HG02571 (cell line): Measurements from ENCODE around the gene MAGEC1.
"Not testable (repeated sequence)": the region's sequence is repeated elsewhere in the genome, so short reads cannot be mapped to it uniquely, and the experiment has no call there.

Experiments
- ATAC-seq: cut with Tn5 transposase; IDR thresholded peaks from one replicate; pipeline ENCODE4 v1.9.1; 2021; ENCODE audit warnings: mild to moderate bottlenecking, moderate library complexity; ENCODE audit not compliant: unreplicated experiment

The MAGEC1 gene, protein sequence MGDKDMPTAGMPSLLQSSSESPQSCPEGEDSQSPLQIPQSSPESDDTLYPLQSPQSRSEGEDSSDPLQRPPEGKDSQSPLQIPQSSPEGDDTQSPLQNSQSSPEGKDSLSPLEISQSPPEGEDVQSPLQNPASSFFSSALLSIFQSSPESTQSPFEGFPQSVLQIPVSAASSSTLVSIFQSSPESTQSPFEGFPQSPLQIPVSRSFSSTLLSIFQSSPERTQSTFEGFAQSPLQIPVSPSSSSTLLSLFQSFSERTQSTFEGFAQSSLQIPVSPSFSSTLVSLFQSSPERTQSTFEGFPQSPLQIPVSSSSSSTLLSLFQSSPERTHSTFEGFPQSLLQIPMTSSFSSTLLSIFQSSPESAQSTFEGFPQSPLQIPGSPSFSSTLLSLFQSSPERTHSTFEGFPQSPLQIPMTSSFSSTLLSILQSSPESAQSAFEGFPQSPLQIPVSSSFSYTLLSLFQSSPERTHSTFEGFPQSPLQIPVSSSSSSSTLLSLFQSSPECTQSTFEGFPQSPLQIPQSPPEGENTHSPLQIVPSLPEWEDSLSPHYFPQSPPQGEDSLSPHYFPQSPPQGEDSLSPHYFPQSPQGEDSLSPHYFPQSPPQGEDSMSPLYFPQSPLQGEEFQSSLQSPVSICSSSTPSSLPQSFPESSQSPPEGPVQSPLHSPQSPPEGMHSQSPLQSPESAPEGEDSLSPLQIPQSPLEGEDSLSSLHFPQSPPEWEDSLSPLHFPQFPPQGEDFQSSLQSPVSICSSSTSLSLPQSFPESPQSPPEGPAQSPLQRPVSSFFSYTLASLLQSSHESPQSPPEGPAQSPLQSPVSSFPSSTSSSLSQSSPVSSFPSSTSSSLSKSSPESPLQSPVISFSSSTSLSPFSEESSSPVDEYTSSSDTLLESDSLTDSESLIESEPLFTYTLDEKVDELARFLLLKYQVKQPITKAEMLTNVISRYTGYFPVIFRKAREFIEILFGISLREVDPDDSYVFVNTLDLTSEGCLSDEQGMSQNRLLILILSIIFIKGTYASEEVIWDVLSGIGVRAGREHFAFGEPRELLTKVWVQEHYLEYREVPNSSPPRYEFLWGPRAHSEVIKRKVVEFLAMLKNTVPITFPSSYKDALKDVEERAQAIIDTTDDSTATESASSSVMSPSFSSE

DNA sequence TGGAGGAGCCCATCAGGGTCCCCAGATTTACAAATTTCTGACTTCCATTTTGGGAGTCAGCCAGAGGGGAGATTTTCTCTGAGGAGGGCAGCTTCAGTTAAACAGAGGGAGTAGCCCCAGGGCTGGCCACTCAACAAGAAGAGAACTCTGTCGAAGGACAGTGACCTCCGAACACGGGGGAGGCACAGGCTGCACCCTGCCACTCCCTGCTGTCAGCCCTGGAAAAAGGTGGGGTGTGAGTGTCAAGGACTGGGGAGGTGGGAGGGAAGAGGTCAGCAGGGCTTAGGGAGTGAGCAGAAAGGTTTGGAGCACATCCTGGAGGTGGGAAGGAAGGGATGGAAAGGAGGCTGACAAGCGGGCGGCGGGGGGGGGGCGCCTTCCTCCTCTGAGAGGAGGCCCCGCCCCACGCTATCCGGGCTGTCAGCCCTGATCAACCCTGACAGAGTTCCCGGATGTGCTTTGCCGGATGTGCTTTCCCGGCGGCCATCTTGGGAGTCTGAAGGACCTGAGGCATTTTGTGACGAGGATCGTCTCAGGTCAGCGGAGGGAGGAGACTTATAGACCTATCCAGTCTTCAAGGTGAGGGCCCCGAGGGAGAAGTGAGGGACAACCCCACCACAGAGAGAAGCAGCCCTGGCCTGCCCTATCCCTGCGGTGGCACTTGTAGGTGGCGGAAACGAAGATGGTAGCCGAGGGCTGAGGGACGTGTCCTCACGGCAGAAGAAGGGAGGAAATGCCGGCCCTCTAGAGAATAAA, at the start of gene MAGEC1:
TSS of gene MAGEC1 (plus strand) at position 495 of the 756 bp plus-strand sequence. CDS start 1,179 bp downstream, outside the sequence.
- ATAC-seq, result no peak

DNA sequence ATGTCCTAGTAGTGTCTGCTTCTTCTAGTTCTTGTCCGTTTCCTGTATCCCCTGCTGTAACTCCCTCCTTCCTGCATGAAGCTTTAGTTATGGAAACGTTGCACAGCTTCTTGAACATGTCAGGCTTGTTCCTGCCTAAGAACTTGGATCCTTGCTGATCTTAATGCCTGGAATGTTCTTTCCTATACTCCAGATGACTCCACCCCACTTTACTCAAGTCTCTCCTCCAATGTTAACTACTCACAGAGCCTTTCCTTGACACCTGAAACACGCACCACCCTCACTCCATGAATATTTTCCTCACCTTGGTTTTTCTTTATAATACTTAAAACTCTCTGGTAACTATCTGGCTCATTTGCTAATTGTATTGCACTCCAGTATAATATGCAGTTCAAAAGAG, 46.2 kb upstream of the MAGEC1 start:
- no peak for ATAC-seq

DNA sequence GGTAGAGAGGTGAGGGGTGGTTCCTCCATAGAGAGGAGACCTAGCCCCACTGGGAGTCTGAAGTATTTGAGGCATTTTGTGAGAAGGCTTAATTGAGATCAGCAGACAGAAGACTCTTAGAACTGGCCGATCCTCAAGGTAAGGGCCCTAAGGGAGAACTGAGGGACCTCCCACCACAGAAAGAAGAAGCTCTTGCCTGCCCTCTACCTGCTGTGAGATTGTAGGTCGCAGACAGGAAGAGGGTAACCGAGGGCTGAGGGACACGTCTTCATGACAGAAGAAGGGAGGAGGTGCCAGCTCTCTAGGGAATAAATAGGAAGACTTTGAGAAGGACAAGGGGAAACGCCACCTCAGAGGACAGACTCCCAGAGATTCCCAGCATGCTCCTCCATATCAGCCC, 24.1 kb upstream of the MAGEC1 start:
- no peak for ATAC-seq

DNA sequence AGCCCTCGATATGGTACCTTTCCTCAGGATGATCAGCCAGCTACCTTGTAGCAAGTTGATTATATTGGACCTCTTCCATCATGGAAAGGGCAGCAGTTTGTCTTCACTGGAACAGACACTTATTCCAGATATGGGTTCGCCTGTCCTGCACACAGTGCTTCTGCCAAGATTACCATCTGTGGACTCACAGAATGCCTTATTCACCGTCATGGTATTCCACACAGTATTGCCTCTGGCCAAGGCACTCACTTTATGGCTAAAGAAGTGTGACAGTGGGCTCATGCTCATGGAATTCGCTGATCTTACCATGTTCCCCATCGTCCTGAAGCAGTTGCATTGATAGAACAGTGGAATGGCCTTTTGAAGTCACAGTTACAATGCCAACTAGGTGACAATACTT, 14.9 kb upstream of the MAGEC1 start:
- ATAC-seq, result not testable (repeated sequence)

DNA sequence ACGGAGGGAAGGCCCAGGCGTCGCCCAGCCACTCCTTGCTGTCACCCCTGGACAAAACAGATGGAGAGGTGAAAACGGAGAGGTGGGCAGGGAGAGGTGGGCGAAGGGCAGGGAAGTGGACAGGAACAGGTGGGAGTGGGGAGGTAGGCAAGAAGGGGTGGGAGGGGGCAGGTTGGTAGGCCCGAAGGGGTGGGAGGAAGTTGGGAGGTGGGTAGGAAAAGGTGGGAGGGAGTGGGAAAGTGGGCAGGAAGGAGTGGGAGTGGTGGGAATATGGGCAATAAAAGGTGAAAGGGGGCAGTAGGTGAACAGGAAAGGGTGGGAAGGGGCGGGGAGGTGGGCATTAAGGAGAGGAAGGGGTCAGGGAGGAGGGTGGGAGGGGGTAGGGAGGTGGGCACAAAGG, 9.0 kb upstream of the MAGEC1 start:
- no peak for ATAC-seq

DNA sequence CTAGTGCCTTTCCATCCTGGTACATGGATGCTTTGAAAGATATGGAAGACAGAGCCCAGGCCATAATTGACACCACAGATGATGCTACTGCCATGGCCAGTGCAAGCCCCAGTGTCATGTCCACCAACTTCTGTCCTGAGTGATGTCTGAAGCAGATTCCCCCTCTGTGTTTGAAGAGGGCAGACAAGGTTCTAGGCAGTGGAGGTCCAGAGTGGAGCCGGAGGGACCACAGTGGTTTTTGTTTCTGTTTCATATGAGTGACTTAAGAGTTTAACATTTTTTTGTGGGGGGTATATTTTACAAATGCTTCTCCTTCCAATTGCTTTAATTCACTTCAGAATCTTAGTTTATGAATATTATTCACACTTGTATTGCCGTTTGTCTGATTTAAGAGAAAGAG, 6.0 kb upstream of the MAGEC1 start:
- ATAC-seq, result no peak

DNA sequence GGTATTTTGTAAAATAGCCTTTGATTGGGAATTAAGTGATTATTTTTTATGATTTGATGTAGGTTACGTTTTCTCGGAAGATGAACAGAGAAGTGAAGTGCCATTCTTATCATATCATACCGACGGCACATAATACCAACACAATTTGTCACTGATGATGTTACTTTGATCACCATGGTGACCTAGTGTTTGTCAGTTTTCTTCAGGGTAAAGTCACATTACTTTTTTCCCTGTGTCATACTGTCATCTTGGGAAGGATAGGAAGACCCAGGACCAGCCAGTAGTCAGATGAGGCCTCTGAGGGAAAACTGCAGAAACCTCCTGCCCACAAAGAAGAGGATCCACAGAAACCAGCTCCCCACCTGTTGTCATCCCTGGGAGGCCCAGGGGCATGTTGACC, 1.3 kb upstream of the MAGEC1 start:
- no peak for ATAC-seq

DNA sequence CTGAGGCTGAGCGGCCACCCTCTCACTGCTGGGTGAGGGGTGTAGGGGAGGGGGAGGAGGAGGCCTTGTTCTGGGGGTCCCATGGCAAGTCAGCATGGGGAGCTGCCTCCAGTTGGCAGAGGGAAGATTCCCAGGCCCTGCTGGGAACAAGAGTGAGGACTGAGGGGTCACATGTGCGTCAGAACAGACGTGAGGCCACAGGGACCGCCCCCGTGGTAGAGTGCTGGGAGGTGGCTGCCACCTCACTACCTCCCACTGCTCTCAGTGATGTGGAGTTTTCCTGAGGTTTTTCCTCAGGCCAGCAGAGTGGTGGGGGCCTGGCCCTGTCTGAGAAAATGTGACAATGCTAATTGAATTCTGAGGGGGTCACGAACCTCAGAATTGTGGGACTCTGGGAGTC, 568 bp downstream of the MAGEC1 start:
- ATAC-seq, result no peak

DNA sequence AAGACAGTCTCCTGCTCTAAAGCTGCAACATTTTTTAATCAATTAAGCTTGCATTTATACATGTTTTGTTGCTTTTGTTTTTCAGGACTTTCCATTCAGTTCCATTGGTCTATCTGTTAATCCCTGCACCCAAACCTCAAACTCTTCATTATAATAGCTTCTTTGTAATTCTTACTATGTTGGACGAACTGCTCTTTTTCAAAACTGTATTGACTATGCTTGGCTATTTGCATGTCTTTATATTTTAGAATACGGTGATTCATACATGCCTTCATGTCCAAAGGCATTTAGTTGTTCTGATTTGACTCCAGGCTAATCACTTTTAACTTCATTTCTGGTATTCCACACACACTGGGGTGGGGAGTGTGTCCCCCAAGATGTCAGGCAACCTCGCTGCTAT, 14.1 kb downstream of the MAGEC1 start:
- no peak for ATAC-seq

DNA sequence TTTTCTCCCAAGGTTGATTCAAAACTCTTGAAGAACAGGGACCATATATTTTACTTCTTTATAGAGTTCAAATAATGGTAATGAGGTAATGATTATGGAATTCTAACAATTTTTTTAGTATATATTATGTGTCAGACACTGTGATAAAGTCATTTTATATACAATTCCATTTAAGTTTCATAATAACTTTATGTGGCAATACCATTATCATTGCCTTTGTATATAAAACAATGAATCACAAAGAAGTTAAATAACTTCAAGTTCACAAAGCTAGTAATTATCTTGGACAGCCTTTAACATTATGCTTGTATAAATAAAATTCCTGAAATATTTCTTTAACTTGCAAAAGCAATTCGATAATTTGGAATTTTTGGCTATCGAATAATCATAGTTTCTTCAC, 20.6 kb downstream of the MAGEC1 start:
- no peak for ATAC-seq

DNA sequence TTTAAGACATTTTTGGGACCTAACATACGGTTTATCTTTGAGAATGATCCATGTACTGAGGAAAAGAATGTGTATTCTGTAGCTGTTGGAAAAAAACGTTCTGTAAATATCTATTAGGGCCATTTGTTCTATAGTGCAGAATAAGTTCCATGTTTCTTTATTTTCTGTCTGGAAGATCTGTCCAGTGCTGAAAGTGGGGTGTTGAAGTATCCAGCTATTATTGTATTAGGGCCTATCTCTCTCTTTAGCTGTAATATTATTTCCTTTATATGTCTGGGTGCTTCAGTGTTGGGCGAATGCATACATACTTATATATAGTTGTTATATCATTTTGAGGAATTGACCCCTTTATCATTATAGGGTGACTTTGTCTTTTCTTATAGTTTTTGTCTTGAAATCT, 24.7 kb downstream of the MAGEC1 start:
- ATAC-seq, result no peak

DNA sequence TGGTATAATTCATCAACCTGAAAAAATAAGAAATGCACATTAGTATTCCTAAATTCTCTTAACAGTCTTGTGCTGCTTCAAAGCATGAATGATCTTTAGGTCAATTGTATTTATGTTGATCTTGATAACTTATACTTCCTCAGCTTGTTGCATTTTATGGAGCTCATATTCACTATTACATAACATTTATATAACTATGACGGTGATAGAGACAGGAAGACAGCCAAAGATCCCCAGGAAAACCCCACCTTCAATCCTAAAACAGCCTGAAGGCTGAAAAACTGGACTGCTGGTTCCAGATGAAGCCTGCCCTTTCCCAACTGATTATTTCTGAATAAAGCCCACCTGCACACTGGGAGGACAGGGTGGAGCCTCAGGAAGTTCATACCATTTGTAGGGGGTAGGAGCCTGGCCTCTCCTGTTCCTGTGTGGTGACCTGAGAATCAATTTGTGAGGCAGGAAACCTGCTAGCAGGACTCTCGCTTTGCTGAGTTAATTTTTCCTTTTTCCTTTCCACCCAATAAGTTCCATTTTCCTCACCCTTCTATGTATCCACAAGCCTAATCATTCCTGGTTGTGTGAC, 30.5 kb downstream of the MAGEC1 start:
- ATAC-seq, result no peak

DNA sequence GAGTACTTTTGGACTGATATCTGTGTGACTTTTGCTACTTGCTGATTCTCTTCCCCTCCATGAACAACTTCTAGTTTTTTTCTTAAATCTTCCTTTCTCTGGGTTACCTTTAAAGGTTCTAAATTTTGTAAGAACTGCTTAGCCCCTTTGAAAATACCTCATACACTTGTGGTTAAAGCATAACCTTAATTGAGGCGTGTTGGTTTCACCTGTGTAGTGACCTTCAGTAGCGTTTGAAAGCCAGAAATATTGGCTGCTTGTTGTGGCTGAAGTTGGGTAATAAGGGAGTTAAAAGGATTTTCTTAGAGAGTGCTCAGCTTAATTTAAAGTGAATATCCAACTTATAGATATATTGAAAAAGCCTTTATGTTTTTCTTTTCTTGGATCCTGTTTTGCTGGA, 32.0 kb downstream of the MAGEC1 start:
- ATAC-seq, result no peak

DNA sequence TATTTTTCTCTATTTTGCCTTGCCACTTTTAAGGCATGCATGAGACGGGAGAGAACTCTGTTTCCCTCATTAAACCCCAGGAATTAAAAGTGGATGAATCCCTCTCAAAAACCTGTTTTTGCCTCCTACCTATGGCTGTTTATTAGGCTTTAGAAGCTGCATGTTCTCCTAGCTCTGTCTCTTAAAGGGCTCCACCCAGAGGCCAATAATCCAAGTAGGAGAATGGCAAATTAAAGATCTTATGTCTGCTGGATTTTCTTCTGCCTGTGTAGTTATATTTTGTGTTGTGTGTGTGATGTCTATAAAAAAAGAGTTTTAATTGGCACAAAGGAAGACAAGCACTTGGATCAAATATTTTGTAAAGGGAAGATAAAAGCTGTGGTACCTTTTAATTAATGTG, 32.4 kb downstream of the MAGEC1 start:
- ATAC-seq, result no peak

DNA sequence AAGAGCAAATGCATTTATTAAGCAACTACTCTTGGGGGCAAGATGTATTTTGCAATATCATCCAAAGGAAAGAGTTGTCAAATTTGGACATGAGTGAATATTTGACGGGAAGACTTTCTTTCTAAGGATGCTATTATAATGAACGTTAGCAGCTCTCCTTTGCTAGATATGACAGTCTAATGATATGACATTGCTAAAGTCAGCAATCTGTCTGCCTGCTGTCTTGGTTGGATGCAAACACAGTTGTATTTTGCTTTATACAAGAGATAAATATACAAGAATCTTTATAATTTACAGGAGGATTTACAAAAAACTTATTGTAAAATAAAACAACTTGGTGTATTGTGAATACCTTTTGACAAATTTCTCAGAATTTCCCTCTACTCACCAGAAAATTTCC, 37.5 kb downstream of the MAGEC1 start:
- no peak for ATAC-seq

DNA sequence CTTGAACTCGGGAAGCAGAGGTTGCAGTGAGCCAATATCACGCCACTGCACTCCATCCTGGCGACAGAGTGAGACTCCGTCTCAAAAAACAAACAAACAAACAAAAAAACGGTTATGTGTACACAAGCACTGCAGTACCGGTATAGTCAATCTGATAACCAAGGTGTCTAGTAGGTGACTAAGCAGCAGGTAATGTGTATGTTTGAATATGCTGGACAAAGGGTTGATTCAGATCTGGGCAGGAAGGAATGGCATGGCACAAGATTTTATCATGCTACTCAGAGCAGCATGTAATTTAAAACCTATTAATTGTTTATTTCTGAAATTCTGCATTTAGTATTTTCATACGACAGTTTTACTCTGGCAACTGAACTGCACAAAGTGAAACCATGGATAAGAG, 41.7 kb downstream of the MAGEC1 start:
- no peak for ATAC-seq

DNA sequence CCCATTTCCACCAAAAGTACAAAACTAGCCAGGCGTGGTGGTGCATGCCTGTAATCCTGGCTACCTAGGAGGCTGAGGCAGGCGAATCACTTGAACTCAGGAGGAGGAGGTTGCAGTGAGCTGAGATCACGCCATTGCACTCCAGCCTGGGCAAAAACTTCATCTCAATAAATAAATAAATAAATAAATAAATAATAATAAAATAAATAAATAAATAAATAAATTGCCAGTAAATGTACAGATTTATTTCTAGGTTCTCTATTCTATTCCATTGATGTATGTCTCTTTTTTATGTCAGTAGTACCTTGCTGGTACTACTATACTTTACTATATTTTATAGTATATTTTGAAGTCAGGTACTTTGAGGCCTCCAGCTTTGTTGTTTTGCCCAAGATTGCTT, 43.7 kb downstream of the MAGEC1 start:
- no peak for ATAC-seq

DNA sequence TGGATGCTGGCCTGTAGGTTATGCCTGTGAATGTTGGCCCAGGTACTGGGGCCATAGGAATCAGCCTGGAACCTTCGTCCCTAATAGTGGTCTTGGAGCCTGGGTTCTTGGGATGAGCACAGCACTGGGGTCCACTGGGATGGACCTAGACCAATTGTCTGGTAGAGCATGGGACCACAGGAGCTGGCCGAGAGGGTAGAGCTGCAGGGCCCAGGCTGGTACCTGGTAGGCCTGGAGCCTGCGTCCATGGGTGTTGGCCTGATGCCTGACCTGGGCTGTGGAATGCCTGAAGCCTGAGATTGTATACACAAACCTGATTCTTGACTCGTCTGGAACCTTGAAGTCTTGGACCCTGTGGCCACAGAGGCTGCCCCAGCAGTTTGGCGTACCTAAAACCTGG, 48.9 kb downstream of the MAGEC1 start:
- ATAC-seq, result no peak

DNA sequence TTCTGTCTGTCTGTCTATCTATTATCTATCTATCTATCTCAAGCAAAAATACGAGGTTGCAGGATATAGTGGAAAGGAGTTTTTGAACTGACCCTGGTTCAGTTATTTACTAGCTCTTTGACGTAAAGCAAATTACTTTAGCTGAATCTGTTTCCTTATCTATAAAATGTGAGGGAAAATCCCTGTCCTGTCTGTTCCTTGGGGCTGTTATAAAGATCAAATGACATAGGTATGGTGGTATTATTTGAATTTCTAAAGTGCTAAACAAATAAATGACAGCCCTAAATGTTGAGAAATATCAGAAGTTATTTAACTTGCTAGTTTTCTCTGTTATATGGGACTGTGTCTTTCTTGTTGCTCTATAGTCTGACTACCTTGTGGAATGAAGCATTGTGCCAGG, 55.0 kb downstream of the MAGEC1 start:
- no peak for ATAC-seq
